NCI-H1930 (cell line): Measurements from ENCODE around the gene ADM5.

Experiments
- DNase-seq, 2 experiments: peaks; one replicate each; lab custom pipeline; 2025; lab: John Stamatoyannopoulos, UW

Gene ADM5

DNA sequence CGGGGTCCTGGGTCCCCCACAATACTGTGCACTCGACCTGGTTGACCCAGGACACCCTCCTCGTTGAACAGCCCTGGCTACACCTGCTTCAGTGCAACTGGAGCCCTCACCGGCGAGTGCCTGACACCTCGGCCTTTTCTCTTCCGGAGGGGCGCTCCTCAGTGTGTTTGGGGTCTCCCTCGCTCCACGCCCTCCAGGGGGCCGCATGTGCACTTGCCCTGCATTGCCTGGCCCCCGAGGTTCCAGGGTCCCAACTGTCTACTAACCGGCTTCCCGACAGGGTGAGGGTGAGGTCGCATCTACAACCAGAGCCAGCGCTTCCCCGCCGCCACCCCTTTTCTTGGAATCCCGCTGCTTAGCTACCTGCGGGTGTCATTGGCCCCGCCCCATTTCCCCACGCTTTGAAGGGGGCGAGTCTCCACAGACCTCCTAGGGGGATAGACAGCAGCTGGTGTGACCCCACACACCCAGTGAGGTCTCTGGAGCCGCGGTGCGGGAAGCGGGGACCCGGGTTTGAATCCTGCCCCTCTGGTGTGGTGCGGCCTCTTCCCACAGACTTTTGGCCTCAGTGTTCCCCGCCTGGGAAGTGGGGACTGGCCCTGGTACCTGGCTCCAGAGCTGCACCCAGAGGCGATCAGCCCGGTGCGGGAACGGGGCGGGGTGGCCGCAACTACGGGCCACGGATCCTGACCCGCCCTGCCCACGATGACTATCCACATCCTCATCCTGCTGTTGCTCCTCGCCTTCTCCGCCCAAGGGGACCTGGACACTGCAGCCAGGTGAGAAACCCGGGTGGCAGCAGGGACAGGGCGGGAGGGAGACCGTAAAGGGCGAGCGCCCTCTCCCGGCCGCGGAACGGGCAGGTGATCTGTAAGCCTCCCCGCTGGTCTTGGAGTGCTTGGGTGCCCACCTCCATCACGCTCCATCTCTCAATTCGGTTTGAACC is at the start of gene ADM5:
ADM5 (plus strand) TSS at position 462 of the 946 bp plus-strand sequence; CDS start at position 706, 244 bp downstream.
- peak; percentile 75 to 78 for DNase-seq

DNA sequence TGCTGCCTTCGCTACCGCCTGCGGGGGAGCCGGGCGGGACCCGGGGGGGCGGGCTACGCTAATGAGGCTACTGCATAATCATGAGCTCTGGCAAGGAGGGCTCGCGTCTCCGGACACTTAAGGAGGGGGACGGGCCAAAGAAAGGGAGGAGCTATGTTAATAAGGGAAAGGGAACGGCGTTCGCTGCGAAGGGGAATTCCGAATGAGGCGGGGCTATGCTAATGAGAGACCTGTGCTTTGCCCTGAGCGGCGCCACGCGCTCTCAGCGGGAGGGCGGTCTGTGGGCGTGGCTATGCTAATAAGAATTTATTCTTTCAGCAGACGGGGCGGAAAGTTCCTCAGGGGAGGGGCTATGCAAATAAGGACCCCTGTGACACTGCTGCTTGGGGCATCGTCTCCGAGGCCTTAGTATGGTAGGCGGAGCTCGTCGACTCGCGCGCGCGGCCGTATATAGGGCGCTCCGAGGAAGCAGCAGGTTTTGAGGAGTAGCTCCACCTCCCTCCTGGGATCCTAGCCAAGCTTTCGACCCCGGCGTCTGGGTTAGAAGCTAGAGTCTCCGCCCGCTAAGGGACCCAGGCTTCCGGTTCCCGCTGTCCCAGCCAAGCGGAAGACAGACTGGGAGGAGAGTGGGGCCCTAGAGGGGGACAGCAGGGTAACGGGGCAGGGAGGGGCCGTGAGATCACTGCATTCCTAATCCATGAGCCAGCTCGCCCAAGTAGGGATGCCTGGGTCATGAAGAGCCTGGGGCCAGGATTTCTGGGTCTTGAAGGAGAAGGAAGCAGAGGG is 49.1 kb upstream of the ADM5 start, which contains the start of gene RRAS:
RRAS (minus strand) TSS at position 31 of the 786 bp plus-strand sequence. CDS start 45 bp downstream, outside the sequence.
- DNase-seq, result peak; percentile 99

- peak; percentile 100 for DNase-seq
These were observed 47.5 kb upstream of the ADM5 start, which contains the start of gene SCAF1 for GRCh38 chr19:49641688-49642491. Gene SCAF1, plus strand, starts transcription at chr19:49642209. Its CDS starts 2,818 bp downstream, at chr19:49645027.

GRCh38 chr19:49642492-49643035 is 46.8 kb upstream of the ADM5 start:
- DNase-seq, result no peak

DNA sequence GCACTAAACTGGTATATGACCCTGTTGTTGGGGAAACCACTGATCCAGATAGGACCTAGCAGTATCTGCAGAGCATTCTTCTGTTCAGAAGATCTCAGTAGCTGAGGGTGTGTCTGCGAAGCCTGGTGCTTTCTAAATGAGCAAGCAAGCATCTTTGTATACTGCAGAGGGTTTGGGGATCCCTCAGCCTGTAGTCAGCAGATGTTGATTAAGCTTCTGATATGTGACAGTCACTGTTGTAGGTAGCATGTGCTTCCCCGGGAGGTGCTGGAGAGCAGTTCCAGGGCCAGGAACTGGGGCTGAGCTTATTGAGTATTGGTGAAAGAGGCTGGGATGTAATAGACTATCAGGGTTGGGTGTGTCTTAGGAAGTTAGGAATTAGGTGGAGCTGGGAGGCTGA is 45.9 kb upstream of the ADM5 start:
- no peak for DNase-seq

DNA sequence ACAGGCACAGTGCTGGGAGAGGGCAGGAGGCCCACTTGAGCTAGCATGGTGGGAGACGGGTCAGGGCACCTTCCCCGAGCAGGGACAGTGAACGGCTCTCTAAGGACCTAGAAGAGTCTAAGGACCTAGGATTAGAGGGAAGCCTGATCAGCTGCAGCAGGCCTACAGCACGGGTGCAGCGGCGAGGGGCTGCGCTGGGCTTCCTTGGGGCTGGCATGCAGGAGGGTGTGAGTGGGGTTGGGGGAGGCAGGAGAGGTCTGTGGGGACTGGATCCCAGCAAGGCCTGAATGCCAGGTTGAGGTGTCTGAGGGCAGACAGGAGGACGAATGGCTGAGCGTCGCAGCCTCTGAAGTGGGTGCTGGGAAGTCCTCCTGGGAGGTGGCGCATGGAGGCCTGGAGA is 43.8 kb upstream of the ADM5 start:
- no peak for DNase-seq

GRCh38 chr19:49645995-49646394 is 43.4 kb upstream of the ADM5 start:
- no peak for DNase-seq

DNA sequence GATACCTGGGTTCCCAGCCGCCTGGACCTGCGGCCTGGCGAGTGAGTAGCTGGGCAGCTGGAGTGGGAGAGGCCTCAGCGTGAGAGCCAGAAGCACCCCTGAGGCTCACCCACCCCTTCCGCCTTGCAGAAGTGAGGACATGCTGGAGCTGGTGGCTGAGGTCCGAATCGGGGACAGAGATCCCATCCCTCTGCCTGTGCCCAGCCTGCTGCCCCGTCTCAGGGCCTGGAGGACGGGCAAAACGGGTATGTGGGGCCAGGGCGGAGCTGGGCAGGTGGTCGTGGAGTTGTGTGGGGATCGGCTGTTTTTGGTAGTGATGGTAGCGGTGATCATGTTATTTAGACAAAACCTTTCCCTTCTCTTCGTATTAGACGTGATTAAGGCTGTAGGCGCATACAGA is 42.8 kb upstream of the ADM5 start:
- no peak for DNase-seq

DNA sequence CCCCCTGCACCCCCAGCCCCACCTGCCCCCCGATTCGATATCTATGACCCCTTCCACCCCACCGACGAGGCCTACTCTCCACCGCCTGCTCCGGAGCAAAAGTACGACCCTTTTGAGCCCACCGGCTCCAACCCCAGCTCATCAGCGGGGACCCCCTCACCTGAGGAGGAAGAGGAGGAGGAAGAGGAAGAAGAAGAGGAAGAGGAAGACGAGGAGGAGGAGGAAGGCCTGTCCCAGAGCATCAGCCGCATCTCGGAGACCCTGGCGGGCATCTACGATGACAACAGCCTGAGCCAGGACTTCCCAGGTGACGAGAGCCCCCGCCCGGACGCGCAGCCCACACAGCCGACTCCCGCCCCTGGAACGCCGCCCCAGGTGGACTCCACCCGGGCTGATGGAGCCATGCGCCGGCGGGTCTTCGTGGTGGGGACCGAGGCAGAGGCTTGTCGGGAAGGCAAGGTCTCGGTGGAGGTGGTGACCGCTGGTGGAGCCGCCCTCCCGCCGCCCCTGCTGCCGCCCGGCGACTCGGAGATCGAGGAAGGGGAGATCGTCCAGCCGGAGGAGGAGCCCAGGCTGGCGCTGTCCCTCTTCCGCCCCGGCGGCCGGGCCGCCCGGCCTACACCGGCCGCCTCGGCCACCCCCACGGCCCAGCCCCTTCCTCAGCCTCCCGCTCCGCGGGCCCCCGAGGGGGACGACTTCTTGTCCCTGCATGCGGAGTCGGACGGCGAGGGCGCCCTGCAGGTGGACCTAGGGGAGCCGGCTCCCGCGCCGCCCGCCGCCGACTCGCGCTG is 38.2 kb upstream of the ADM5 start:
- no peak for DNase-seq

DNA sequence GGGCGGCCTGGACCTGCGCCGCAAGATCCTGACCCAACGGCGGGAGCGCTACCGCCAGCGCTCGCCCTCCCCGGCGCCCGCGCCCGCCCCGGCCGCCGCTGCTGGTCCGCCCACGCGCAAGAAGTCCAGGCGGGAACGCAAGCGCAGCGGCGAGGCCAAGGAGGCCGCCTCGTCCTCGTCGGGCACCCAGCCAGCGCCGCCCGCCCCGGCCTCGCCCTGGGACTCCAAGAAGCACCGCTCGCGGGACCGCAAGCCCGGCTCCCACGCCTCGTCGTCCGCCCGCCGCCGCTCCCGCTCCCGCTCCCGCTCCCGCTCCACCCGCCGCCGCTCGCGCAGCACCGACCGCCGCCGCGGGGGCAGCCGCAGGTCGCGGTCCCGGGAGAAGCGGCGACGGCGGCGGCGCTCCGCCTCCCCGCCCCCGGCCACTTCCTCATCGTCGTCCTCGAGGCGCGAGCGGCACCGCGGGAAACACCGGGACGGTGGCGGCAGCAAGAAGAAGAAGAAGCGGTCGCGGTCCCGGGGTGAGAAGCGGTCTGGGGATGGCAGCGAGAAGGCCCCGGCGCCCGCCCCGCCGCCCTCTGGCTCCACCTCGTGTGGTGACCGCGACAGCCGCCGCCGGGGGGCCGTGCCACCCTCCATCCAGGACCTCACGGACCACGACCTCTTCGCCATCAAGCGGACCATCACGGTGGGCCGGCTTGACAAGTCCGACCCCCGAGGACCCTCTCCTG is 37.4 kb upstream of the ADM5 start:
- no peak for DNase-seq

GRCh38 chr19:49652551-49653465 is 36.6 kb upstream of the ADM5 start:
- DNase-seq, result no peak

- no peak for DNase-seq
These were observed 36.0 kb upstream of the ADM5 start for GRCh38 chr19:49653466-49653806.

- no peak for DNase-seq
These were observed 34.8 kb upstream of the ADM5 start for GRCh38 chr19:49654581-49654980.

- DNase-seq, result no peak
These were observed 33.6 kb upstream of the ADM5 start for GRCh38 chr19:49655570-49656455.

DNA sequence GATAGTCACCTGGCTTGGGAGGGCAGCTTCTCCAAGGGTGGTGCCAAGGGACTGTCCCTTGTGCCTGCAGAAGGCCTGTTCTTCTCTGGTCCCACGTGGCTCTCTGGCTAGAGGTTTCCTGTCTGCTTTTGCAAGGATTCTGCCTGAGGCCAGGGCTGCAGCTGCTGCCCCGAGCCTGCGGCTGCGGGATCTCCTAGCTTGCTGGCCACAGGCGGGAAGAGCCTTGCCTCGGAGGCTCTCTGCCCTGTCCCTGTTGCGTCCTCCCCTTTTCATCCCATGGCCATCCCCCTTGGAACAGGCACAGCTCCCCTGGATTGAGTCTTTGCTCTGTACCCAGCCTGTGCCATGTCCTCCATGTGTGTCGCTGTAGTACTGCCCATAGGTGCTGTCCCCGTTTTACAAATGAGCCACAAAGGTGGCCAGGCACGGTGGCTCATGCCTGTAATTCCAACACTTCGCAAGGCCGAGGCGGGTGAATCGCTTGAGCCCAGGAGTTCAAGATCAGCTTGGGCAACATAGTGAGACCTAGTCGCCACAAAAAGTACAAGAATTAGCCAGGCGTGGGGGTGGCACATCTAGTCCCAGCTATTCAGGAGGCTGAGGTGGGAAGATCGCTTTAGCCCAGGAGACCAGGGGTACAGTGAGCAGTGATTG is 32.8 kb upstream of the ADM5 start:
- no peak for DNase-seq

DNA sequence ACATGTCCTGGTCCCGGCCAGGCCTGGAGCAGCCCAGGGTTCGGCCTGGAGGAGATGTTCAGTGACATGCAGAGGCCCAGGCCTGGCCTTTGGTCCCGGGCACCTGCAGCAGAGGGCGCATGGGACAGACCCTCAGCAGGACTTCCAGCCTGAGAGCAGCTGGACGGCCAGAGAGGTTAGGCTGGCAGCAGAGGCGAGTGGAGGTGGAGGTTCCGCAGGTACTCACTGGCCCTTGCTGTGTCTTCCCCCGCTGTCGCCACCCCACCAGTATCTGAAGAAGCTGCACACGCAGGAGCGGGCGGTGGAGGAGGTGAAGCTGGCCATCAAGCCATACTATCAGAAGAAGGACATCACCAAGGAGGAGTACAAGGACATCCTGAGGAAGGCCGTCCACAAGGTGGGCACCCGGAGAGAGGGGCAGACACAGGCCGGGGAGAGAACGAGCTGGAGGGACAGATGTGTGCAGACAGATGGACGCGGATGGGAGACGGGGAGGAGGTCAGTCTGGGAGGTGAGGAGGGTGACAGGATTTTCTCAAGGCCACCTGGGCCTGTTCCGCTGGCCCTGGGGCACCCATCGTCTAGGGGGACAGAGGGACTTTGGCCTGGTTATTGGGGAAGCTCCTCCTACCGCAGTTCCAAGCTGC is 31.8 kb upstream of the ADM5 start:
- DNase-seq, result no peak

DNA sequence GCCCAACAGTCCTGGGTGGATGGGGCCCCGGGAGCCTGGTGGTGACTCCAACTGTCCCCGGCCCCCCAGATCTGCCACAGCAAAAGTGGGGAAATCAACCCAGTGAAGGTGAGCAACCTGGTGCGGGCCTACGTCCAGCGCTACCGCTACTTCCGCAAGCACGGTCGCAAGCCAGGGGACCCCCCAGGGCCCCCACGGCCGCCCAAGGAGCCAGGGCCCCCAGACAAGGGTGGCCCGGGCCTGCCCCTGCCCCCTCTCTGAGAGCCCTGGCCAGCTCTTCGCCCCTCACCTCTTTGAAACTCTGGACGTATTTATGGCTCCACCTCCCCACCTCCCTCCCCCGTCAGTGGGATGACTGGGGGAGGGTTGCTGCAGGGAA is 31.3 kb upstream of the ADM5 start:
- DNase-seq, result no peak
